H54 (cell line): Measurements from ENCODE around the gene FBH1.
"Not testable (repeated sequence)": the region's sequence is repeated elsewhere in the genome, so short reads cannot be mapped to it uniquely, and the experiment has no call there.

Experiments used
- DNase-seq: peaks from one replicate; pipeline ENCODE4 v3.0.0; 2011; ENCODE audit warnings: low spot score, mixed read lengths; ENCODE audit not compliant: insufficient read length
- FAIRE-seq: peaks from 3 replicates; lab custom pipeline; 2011; peaks lifted over from hg19 to GRCh38; lab: Jason Lieb, UNC
- POLR2A ChIP-seq: IDR thresholded peaks from 2 replicates; pipeline ENCODE4 v1.6.1; 2011; ENCODE audit warnings: low read depth, mild to moderate bottlenecking, low read length

Gene FBH1

DNA sequence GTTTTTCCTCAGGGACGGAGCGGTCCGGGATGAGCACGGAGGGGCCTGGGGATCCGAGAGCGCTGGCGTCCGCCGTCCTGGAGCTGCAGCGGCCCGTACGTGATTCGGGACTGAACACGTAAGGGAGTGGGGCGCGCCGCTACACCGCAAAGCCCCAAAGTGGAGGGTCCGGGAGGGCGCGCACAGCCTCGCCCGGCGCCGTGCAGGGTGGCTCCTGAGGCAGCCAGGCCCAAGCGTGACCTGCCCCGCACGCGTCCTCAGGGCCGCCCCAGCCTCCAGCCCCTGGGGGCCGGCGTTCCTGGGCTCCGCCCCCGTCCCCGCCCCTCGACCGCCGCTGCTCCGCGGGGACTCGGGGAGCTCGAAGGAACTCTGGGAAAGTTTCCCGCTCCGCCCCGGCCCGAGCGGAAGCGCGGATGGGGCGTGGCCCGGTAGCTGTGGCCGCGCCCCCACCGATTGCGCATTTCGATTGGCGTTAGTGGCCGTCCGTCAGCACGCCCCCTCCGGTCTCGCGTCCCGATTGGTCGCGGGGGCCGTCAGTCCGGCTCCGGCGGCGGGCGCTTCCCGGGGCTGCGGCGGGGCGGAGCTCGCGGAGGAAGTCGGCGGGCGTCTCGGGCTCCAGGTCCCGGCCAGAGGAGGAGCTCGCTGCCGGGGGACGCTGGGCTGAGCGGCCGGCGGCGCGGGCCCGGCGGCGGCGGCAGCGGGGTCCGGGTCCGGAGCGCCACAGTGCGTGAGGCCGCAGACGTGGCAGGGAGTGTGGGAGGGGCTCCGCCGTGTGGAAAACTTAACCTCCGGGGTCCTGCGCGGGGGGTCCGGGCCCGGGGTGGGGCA is at the start of gene FBH1, which contains the start of gene ANKRD16:
Gene FBH1 (plus strand): TSS at position 620 of the 828 bp plus-strand sequence. CDS start 103 bp downstream, at position 723.
Gene ANKRD16 (minus strand): TSS at position 270 of the 828 bp plus-strand sequence. CDS start 539 bp downstream, outside the sequence.
- TF ChIP-seq POLR2A, result peak; percentile 97
- FAIRE-seq, result no peak

DNA sequence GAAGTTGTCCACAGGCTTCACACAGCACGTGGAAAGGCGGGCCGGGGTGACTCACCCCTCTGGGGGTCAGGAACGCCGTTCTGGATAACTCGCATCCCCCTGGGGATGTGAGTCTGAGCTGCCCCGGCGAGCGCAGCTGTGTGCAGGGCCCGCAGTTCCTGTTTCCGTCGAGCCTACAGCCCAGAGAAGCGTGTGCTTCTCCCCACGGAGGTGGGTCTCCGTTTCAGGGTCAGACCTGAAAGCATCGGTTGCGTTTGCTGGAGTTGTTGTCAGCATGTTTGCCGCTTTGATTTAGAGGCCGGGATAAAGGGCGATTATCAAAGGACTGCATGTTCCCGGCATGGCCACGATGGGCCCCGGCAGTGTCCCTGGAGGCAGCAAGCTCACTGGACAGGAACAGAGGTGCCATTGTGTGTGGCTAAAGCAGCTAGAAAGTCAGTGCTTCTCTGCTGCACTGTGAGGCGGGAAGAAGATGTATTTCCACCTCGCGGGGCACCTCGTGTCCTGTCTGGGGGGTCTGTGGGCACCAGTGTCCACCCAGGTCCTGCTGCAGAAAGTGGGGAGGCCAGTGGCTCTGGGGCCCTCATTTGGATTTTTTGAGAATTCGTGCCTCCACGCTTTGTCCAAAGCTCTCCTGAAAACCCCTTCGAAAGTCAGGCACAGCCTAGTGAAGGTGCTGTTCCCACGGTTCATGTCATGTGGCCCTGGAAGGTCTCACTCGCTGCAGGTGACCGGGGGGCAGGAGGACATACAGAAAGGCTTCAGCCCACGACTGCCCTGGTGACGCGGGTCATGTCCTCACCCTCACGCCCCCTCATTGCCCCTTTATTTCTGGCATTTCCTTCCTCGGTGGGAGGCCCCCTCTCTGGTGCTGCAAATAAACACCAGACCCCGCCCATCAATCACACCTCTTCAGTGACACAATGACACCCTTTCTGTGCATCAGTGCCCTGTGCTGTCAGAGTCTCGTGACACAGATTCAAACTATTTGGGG is 49.4 kb upstream of the FBH1 start:
- FAIRE-seq (no peak), DNase-seq (no peak)
- TF ChIP-seq POLR2A, result no peak

More for the DNA sequence above, at the start of gene FBH1, which contains the start of gene ANKRD16:
- DNase-seq, result peak; percentile 87

DNA sequence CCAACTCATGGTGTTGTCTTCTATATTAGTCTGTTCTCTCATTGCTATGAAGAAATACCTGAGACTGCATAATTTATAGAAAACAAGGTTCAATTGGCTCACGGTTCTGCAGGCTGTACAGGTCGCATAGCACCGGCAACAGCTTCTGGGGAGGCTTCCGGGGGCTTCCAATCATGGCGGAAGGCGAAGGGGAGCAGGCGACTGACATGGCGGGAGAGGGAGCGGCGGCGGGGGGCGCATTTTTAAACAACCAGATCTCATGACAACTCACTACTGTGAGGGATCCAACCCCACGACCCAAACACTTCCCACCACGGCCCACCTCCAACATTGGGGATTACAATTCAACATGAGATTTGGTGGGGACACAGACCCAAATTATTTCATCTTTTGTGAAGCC is 48.1 kb upstream of the FBH1 start:
- TF ChIP-seq POLR2A, result no peak
- no peak for DNase-seq
- no peak for FAIRE-seq

DNA sequence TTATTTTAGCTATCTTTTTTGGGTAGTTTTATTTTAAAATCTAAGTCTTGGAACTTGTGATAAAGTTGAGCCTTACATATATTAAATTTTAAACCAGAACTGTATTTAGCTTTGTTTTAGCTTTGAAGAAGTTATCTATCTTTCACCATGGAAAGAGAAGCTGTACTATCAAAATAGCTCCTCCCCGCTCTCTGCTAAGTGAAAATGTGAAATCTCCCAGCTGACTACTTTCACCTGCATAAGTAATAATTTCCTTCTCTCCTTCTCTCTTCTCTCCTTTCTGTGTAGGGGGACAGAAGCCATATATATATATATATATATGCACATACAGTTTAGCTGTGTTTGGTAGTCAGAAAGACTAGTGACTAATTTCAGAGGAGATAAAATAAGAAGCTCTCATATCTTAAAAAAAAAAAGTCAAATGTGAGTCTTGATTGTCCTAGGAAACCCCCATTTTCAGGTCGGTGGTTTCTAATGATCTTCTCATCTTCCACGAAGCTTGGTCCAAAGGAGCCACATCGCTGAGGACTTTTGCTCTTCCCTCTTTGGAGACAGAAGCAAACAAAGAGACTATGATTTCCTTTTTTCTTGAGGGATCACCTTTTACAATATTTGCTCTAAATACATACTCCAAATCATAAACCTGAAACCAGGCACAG is 46.2 kb upstream of the FBH1 start:
- DNase-seq, result no peak
- no peak for FAIRE-seq

DNA sequence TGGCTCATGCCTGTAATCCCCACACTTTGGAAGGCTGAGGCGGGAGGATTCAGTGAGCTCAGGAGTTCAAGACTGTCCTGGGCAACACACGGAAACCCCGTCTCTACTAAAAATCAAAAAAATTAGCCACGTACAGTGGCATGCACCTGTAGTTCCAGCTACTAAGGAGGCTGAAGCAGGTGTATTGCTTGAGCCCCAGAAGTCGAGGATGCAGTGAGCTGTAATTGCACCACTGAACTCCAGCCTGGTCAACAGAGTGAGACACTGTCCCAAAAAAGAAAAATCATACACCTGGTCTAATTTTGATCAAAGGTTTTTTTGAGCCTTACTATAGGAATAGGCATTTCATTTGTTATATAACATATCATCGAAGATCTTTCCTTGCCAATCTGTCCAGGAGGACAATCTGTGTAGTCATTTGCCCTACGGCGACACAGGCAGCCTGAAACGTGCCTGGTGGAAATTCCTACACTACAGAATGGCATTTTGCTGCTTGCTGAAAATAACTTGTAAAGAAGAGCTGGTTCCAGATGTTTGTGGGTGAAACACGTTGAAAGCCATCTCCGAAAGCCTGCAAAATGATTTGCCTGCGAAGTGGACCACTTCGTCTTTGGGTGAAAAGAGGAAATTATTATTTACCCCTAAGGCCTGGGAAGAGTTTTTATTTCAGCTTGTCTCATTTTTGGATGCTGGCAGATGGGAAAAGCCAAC is 45.5 kb upstream of the FBH1 start:
- FAIRE-seq, result no peak

More for the DNA sequence above, 46.2 kb upstream of the FBH1 start:
- no peak for TF ChIP-seq POLR2A

DNA sequence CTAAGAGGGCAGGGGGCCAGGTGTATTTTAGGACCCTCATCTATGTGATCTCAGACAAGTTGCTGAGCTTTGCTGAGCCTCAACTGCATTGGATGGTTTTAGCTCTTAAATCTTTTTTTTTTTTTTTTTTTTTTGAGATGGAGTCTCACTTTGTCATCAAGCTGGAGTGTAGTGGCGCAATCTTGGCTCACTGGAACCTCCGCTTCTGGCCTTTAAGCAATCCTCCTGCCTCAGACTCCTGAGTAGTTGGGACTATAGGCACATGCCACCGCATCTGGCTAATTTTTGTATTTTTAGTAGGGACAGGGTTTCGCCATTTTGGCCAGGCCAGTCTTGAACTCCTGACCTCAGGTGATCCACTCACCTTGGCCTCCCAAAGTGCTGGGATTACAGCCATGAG is 43.4 kb upstream of the FBH1 start:
- DNase-seq, FAIRE-seq: not testable (repeated sequence)

More for the DNA sequence above, 45.5 kb upstream of the FBH1 start:
- no peak for DNase-seq
- no peak for TF ChIP-seq POLR2A

DNA sequence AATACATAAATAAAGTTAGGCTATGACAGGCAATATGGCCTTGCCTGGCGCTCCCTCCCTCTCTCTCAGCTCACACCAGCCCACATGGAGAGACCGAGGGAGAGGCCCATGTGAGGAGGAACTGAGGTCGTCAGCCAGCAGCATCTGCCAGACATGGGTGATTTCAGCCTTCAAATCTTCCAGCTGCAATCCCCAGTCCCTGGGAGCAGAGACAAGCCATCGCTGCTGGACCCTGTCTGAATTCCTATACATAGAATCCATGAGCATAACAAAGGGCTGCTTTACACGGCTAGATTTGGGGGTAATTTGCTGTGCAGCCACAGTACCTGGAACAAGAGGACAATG is 35.9 kb upstream of the FBH1 start:
- no peak for FAIRE-seq
- no peak for TF ChIP-seq POLR2A
- DNase-seq, result no peak

DNA sequence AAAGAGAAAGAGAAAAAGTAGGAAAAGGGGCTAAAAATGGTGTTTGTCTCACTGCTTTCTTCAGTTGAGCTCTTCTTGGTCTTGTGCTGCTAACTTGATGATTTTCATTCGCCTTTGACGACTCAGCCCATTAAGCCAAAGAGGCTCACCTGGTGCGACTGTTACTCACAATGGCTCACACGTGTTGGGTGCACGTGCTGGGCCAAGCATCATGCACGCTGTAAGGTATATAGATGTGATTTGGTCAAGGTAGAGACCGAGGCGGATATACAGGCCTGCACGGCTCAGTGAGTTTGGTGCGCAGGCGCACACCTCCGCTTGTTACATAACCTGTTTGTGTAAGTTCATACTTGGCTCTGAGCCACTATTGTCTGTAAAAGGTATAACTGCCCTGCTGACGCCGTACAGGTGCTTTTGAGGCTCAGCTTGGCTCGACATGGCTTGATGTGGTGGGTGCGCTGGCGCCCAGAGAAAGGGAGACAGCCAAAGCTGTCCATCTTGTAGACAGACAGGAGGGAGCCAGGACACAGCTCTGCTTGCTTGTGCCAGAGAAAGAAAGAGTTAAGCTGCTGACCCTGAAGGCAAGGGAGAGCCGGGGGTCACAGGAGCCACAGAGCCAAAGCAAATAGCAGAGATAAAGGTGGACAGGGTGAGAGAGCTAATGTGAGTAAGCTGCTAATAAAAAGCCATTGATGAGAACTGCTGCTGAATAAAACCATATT is 33.9 kb upstream of the FBH1 start:
- no peak for TF ChIP-seq POLR2A
- no peak for DNase-seq
- no peak for FAIRE-seq

DNA sequence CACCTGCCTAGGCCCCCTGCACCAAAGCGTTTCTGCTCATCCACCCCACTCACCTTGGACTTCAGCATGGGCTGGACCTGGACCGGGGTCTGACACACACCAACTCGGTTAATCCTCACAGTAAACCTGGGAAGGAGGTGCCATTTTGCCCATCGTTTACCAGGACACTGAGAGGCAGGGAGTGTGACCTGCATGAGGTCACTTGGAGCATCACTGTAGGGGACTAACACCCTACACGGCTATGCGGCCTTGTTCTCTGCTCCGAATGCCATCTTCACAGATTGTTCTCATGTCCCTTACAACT is 33.4 kb upstream of the FBH1 start:
- FAIRE-seq, result no peak
- DNase-seq, result no peak
- TF ChIP-seq POLR2A, result no peak

DNA sequence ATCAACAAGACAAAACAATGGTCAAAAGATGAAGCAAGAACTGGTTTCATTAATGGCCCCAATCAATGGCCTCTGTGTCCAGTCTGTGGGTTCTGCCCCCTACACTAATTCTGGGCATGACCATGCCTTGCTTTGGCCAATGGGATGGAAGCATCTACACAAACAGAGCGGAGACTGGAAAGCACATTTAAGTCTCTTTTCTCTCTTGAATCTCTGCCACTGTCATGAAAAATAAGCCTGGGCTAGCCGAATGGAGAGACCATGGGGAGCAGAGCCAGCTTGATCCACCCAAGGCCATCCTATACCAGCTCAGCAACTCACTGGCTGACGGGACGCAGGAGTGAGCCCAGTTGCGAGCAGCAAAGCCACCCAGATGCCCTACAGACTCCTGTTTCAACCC is 31.2 kb upstream of the FBH1 start:
- no peak for FAIRE-seq
- no peak for TF ChIP-seq POLR2A
- no peak for DNase-seq

DNA sequence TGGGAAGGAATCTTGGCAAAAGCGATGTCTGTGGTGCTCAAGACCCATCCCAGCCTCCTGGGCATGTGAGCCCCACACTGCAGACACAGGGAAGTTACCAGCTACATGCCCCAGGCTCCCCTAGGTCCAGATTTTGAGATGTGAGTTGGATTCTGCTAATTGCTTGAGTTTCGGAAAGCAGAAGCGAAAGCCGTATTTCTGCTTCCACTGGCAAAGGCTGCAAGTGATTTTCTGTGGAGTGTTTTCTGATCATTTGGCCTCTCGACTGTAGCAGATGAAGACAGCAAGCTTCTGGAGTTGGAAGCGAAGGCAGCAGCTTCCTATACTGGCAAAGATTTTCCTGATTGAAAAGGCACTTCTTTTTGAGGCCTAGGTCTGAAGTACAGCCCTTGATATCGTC is 30.0 kb upstream of the FBH1 start:
- no peak for FAIRE-seq
- no peak for TF ChIP-seq POLR2A

DNA sequence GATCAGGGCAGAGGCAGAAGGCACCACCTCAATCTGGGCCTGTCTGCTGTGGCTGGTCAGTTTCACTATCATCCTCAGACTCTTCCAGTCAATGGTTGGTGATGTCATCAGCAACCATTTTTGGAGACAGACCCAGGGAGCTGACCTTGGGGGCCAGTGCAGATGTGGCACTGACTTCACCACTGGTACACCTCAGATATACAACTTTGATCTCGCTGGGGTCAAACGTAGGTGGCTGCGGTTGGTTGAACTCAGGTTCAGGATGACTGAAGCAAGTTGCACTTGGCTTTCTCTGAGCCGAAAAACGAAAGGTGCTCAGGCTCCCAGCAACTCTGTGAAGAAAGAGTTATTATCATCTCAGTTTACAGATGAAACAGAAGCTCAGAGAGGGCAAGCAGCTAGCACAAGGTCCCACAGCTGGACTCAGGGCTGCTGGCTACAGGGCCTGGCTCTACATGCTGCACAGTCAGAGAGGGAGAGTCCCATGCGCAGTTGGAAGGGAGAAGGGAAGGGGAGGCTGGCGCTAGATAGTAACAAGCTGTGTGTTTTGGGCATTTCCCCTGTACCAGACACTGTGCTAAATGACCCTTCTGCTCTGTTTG is 27.6 kb upstream of the FBH1 start:
- DNase-seq (no peak), FAIRE-seq (no peak)
- TF ChIP-seq POLR2A, result no peak

More for the DNA sequence above, 30.0 kb upstream of the FBH1 start:
- DNase-seq, result no peak

DNA sequence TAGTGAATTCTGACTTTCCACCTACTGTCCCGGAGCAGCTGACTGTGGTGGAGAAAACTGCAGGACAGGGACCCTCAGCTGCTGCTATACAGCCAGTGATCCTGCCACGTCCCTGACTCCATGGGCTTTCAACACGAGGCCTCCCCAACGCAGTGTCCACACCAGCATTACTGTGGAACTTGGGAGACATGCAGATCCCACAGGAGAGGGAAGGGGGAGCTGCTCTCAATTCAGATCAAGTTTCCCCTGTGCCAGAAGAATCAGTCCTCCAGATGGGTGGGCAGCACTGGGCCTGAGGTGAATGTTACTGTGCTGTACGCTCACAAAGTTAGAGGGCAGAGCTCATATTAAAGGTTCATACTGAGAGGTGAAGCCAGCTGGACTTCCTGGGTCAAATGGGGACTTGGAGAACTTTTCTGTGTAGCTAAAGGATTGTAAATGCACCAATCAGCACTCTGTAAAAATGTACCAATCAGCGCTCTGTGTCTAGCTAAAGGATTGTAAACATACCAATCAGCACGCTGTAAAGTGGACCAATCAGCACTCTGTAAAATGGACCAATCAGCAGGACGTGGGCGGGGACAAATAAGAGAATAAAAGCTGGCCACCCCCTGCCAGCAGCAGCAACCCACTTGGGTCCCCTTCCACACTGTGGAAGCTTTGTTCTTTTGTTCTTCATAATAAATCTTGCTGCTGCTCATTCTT is 26.9 kb upstream of the FBH1 start:
- not testable (repeated sequence) for DNase-seq, FAIRE-seq

DNA sequence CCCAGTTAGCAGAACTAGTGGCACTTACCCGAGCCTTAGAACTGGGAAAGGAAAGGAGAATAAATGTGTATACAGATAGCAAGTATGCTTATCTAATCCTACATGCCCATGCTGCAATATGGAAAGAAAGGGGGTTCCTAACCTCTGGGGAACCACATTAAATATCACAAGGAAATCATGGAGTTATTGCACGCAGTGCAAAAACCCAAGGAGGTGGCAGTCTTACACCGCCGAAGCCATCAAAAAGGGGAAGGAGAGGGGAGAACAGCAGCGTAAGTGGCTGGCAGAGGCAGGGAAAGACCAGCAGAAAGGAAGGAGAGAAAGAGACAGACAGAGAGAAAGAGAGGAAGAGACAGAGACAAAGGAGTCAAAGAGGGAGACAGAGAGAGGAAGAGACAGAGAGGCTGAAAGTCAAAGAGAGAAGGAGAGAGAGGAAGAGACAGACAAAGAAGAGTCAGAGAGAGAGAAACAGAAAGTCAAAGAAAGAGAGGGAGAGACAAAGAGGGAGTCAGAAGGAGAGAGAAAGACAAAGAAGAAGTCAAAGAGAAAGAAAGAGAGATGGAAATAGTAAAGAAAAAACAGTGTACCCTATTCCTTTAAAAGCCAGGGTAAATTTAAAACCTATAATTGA is 23.5 kb upstream of the FBH1 start:
- FAIRE-seq, result not testable (repeated sequence)

DNA sequence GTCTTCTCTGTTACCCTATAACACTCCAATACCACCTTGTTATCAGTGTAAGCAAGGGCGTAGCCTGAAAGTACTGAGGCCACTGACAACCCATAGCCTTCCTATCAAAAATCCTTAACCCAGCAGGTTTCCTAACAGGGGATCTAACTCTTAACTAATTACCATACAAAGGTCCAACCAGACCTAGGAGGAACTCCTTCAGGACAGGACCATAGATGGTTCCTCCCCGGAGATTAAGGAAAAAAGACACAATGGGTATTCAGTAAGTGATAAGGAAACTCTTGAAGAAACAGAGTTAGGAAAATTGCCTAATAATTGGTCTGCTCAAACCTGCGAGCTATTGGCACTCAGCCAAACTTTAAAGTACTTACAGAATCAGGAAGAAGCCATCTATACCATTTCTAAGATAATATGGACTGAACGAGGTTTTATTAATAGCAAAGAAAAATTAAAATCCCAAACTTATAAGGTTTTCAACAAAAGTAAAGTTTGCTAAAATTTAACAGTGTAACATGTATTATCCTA is 22.9 kb upstream of the FBH1 start:
- FAIRE-seq, DNase-seq: not testable (repeated sequence)

More for the DNA sequence above, 23.5 kb upstream of the FBH1 start:
- not testable (repeated sequence) for DNase-seq

DNA sequence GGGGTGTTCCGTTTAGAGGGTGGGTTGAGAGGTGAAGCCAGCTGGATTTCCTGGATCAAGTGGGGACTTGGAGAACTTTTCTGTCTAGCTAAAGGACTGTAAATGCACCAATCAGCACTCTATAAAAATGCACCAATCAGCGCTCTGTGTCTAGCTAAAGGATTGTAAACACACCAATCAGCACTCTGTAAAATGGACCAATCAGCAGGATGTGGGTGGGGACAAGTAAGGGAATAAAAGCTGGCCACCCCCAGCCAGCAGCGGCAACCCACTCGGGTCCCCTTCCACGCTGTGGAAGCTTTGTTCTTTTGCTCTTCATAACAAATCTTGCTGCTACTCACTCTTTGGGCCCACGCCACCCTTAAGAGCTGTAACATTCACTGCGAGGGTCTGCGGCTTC is 21.7 kb upstream of the FBH1 start:
- FAIRE-seq, result not testable (repeated sequence)

More for the DNA sequence above, 21.7 kb upstream of the FBH1 start:
- DNase-seq, result not testable (repeated sequence)
